Smooth muscle cell (in vitro differentiated cells): ENCODE data around the gene NME7. TPM values are rescaled to one million over a fixed set of nuclear protein-coding genes. Genes with fewer than 3 reads are reported as not detected.
A peak's percentile ranks its signal among the peaks of the same experiment; 100 is the strongest.

Experiments used
- DNase-seq: peaks from one replicate; lab custom pipeline; 2025; ENCODE audit not compliant: unreplicated experiment; lab: John Stamatoyannopoulos, UW
- H2AFZ ChIP-seq: fragments of 200-600 bp; sonication (generic); 2 replicates; pipeline ENCODE4 v1.6.0; 2016; ENCODE audit warnings: antibody characterized with exemption, low read depth, mild to moderate bottlenecking
- H3F3A ChIP-seq: fragments of 200-600 bp; sonication (generic); 2 replicates; pipeline ENCODE4 v1.6.0; 2017; ENCODE audit warnings: antibody characterized with exemption, low read depth
- H3K27ac ChIP-seq: fragments of 200-600 bp; sonication (generic); 2 replicates; pipeline ENCODE4 v1.5.1; 2016; ENCODE audit warnings: low read depth, mild to moderate bottlenecking
- H3K27me3 ChIP-seq: fragments of 200-600 bp; sonication (generic); 2 replicates; pipeline ENCODE4 v1.6.1; 2016; ENCODE audit warnings: low read depth, mild to moderate bottlenecking
- H3K36me3 ChIP-seq: fragments of 200-600 bp; sonication (generic); 2 replicates; pipeline ENCODE4 v1.5.1; 2016; ENCODE audit warnings: low read depth
- H3K4me1 ChIP-seq: fragments of 200-600 bp; sonication (generic); 2 replicates; pipeline ENCODE4 v1.5.1; 2016; ENCODE audit warnings: low read depth
- H3K4me2 ChIP-seq: fragments of 200-600 bp; sonication (generic); 2 replicates; pipeline ENCODE4 v1.6.0; 2016; ENCODE audit warnings: mild to moderate bottlenecking
- H3K4me3 ChIP-seq: fragments of 200-600 bp; sonication (generic); 2 replicates; pipeline ENCODE4 v1.5.1; 2016; ENCODE audit warnings: mild to moderate bottlenecking
- H3K79me2 ChIP-seq: fragments of 200-600 bp; sonication (generic); 2 replicates; pipeline ENCODE4 v1.6.0; 2016; ENCODE audit warnings: low read depth, mild to moderate bottlenecking
- H3K9ac ChIP-seq: fragments of 200-600 bp; sonication (generic); 2 replicates; pipeline ENCODE4 v1.6.0; 2016; ENCODE audit warnings: low read depth
- H3K9me3 ChIP-seq: fragments of 200-600 bp; sonication (generic); replicated peaks from 2 replicates; pipeline ENCODE4 v1.5.1; 2016; ENCODE audit warnings: low read depth
- H4K20me1 ChIP-seq: fragments of 200-600 bp; sonication (generic); 2 replicates; pipeline ENCODE4 v1.6.0; 2016; ENCODE audit warnings: low read depth
- CTCF ChIP-seq: fragments of 200-600 bp; sonication (generic); IDR thresholded peaks from 2 replicates; pipeline ENCODE4 v1.5.1; 2017; ENCODE audit warnings: borderline replicate concordance, mild to moderate bottlenecking, antibody characterized with exemption; ENCODE audit not compliant: insufficient read depth, poor library complexity, severe bottlenecking
- WGBS: methylation state at CpG from one replicate; pipeline ENCODE4 v1.1.7; 2016; ENCODE audit warnings: low lambda C conversion rate; 5-methylcytosine and 5-hydroxymethylcytosine counted together
- polyA plus RNA-seq: library from polyadenylated mRNA; unstranded; fragments of >200 nt; fragmentation: Nextera tagmentation; extraction: Ambion mirVana; gene quantifications from 2 replicates; pipeline ENCODE4 v1.2.1, GENCODE V29; 2016
- total RNA-seq: library from RNA; depleted of rRNA; stranded (reverse); fragments of >200 nt; gene quantifications from 2 replicates; pipeline ENCODE4 v1.2.3, GENCODE V29; 2014

The NME7 gene
- total and polyA plus RNA-seq, 2 experiments from 2014 or later = 26.5 to 77.8 TPM

- Histone ChIP-seq H3K27ac (peak overlapping the region; percentile 63), H3K4me3 (no peak overlapping the region), H3K9me3 (no peaks in the 10 kb centered on the region), H3K79me2 (peaks cover 15% of the 10 kb centered on the region), H3K27me3 (no peaks in the 10 kb centered on the region), H3K36me3 (peaks cover 22% of the 10 kb centered on the region), H2AFZ (no peak overlapping the region), H3K9ac (no peak overlapping the region), H3K4me1 (no peaks in the 10 kb centered on the region), H4K20me1 (peaks cover 52% of the 10 kb centered on the region), H3F3A (peaks cover 45% of the 10 kb centered on the region), H3K4me2 (no peak overlapping the region)
- no peak for TF ChIP-seq CTCF
- 92% methylated on average over 5 of the region's 5 CpGs for WGBS
- DNase-seq = no peak
These were observed 234.4 kb downstream of the NME7 start for GRCh38 chr1:169133228-169133576.

GRCh38 chr1:169132512-169133227 lies 234.9 kb downstream of the NME7 start:
- peaks cover 50% of the 10 kb centered on the region for H3F3A ChIP-seq
- H4K20me1 ChIP-seq = peaks cover 58% of the 10 kb centered on the region
- H3K27ac ChIP-seq = peak overlapping the region; percentile 63
- peaks cover 27% of the 10 kb centered on the region for H3K36me3 ChIP-seq
- H3K79me2 ChIP-seq = peaks cover 18% of the 10 kb centered on the region
- H2AFZ ChIP-seq = no peak overlapping the region
- WGBS = 76% methylated on average over 4 of the region's 4 CpGs
- no peak for TF ChIP-seq CTCF
- no peak for DNase-seq
- no peaks in the 10 kb centered on the region for H3K4me1 ChIP-seq
- H3K9ac ChIP-seq = no peak overlapping the region
- H3K4me3 ChIP-seq = no peak overlapping the region
- H3K4me2 ChIP-seq = no peak overlapping the region
- H3K27me3 ChIP-seq = no peaks in the 10 kb centered on the region
- no peaks in the 10 kb centered on the region for H3K9me3 ChIP-seq

DNA sequence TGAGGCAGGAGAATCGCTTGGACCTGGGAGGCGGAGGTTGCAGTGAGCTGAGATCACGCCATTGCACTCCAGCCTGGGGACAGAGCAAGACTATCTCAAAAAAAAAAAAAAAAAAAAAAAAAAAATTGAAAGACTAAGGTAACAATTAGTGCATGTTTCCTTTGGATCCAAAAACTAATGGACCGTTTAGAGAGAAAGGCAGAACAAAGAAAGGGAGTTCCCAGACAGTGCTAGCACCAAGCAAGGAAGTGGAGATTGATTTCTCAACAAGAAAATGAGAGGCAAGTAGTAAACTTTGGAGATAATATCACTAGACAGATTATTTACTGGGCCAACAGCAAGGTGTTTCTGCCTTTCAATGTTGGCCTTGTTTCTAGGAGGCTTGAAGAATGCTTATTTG lies 236.9 kb downstream of the NME7 start:
- Histone ChIP-seq H3K27ac (peak overlapping the region; percentile 26), H3K79me2 (peaks cover 37% of the 10 kb centered on the region), H3F3A (peaks cover 63% of the 10 kb centered on the region), H3K4me3 (no peak overlapping the region), H3K9ac (no peak overlapping the region), H4K20me1 (peaks cover 78% of the 10 kb centered on the region), H3K36me3 (peaks cover 38% of the 10 kb centered on the region), H3K4me2 (no peak overlapping the region), H2AFZ (no peak overlapping the region), H3K9me3 (no peaks in the 10 kb centered on the region), H3K4me1 (no peaks in the 10 kb centered on the region), H3K27me3 (no peaks in the 10 kb centered on the region)
- TF ChIP-seq CTCF = no peak
- WGBS = 92% methylated on average over 4 of the region's 4 CpGs
- no peak for DNase-seq
